Ectodermal cell (in vitro differentiated cells): ENCODE results near the gene TIAM2.
"Not testable (repeated sequence)": the region's sequence is repeated elsewhere in the genome, so short reads cannot be mapped to it uniquely, and the experiment has no call there.

Experiments
- H3K27ac ChIP-seq: 2 replicates; pipeline ENCODE4 v1.7.0; 2013; ENCODE audit warnings: mild to moderate bottlenecking, low read depth, low read length; ENCODE audit not compliant: insufficient read depth, poor library complexity, severe bottlenecking
- H3K27me3 ChIP-seq: 2 replicates; pipeline ENCODE4 v1.7.0; 2013; ENCODE audit warnings: mild to moderate bottlenecking, low read length; ENCODE audit not compliant: insufficient read depth, control insufficient read depth, poor library complexity, severe bottlenecking
- H3K36me3 ChIP-seq: one replicate; pipeline ENCODE4 v1.7.0; 2013; ENCODE audit warnings: low read length; ENCODE audit not compliant: control insufficient read depth, insufficient read depth
- H3K4me1 ChIP-seq: one replicate; pipeline ENCODE4 v1.7.0; 2013; ENCODE audit warnings: low read length; ENCODE audit not compliant: control insufficient read depth, insufficient read depth
- H3K4me3 ChIP-seq: 2 replicates; pipeline ENCODE4 v1.7.0; 2013; ENCODE audit warnings: low read depth, low read length, control low read depth; ENCODE audit not compliant: insufficient read depth
- H3K9me3 ChIP-seq: 2 replicates; pipeline ENCODE4 v1.7.0; 2013; ENCODE audit warnings: mild to moderate bottlenecking, low read length, moderate library complexity; ENCODE audit not compliant: control insufficient read depth
- WGBS, 2 experiments: methylation state at CpG; one replicate each; pipeline ENCODE4 v1.1.7; 2013; ENCODE audit warnings: missing lambda C conversion rate in 2 of 2; 5-methylcytosine and 5-hydroxymethylcytosine counted together

Gene TIAM2

DNA sequence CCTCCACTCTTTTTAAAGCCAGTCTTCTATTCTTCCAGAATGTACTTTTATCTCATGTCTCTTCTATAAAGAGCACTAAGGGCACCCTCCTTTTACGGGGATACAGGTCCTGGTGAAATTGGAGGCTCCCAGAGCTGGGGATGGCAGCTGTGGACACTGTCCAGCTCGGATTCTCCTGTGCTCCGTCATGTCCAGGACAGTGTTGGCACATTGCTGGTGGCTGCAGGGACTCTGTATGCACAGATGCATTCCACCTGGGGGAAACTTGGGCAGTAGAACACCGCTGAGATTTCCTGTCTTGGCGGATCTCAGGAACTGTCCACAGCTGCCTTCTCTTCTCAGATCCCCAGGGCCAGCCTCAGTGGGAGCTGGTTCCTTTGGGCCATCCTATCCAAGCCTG is 212.1 kb downstream of the TIAM2 start:
- no peaks in the 10 kb centered on the region for H3K27me3 ChIP-seq
- H3K9me3 ChIP-seq: no peaks in the 10 kb centered on the region
- H3K27ac ChIP-seq: no peak overlapping the region
- H3K36me3 ChIP-seq: peaks cover 16% of the 10 kb centered on the region
- no peaks in the 10 kb centered on the region for H3K4me1 ChIP-seq
- 93 to 98% methylated on average over 5 of the region's 5 CpGs for WGBS, 2 experiments
- no peak overlapping the region for H3K4me3 ChIP-seq

DNA sequence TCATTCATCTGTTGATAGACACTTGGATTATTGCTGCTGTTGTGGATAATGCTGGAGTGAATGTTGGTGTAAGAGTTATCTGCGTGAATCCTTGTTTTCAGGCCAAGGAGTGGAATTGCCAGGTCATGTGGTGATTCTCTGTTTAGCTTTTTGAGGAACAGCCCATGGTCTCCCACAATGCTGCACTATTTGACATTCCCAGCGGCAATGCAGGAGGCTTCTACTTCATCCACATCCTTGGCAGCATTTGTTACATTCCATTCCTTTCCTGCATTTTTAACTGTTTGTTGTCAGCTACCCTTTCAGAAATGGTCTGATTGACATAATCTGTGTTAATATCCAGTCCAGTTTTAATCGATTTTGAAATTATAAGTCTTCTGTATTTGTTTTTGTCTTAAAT is 217.0 kb downstream of the TIAM2 start:
- Histone ChIP-seq H3K27me3 (no peaks in the 10 kb centered on the region), H3K9me3 (no peaks in the 10 kb centered on the region), H3K27ac (no peak overlapping the region), H3K4me1 (peaks cover 10% of the 10 kb centered on the region), H3K36me3 (peaks cover 13% of the 10 kb centered on the region), H3K4me3 (no peak overlapping the region)
- 91 to 93% methylated on average over 3 of the region's 3 CpGs for WGBS, 2 experiments

DNA sequence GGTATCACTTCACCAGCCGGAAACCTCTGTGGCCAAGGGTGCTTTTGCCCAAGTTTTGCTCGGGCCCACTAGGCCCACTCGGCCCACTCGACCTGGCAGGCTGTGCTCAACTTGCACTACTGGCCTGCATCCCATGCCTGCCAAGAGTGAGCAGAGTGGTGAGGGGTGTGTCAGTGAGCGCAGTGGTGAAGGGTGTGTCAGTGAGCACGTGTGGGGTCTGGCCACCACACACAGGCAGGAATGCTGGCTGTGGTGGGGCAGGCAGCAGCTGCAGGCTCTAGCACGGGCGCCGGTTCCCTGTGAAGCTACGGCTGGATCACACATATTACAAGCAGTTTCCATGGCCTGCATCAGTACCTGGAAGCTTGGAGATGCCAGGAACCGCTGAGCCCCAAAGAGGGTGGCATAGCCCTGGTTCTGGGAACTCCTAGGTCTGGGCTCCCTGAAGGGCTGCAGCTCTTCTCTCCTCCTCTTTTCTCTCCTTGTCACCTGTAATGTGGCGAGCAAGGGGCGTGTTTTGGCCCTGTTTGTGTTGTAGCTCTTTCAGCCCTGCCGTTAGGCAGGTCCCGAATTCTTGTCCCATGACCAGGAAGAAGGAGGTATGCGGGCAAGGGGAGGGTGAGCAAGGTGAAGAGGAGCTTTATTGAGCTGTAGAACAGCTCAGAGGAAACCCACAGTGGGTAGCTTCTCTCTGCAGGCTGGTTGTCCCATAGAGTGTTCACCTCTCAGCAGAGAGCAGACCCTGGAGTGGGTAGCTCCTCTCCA is 217.7 kb downstream of the TIAM2 start:
- Histone ChIP-seq H3K9me3 (no peaks in the 10 kb centered on the region), H3K27me3 (no peaks in the 10 kb centered on the region), H3K27ac (no peak overlapping the region), H3K36me3 (peaks cover 13% of the 10 kb centered on the region), H3K4me1 (peaks cover 12% of the 10 kb centered on the region), H3K4me3 (no peak overlapping the region)
- 92% methylated on average over 16 of the region's 16 CpGs for WGBS, 2 experiments

DNA sequence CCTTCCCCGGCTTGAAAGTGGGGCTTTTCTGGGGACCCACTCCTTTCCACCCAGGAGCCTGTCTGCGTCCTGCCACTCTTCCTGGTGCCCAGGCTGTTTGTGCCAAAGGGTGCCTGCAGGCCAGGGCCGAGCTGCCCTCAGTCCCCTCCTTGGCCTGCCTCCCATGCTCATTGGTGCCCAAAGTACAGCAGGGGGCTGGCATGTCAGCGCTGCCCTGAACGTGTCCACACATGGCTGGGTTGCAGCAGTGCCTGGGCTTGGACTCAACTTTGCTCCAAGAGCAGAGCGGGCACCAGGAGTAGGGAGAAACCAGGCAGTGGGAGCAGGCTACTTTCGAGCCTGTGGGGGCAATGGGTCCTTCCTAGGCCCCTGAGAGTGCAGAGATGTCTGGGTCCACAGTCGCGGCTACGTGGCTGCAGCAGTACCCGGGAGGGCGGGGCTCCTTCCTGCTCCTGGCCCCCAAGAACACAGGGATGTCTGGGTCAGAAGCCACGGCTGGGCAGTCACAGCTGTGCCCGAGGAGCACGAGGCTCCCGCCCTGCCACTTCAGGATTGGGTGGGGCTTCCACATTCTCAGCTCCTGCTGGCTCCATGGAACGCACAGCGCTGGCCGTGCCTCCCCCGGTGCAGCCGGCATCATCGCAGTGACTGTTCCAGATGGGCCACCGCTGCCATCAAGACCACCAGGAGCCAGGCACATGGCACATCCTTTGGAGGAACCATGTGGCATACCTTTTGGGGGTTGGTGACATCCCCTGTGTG is 218.7 kb downstream of the TIAM2 start:
- Histone ChIP-seq H3K4me1 (peaks cover 12% of the 10 kb centered on the region), H3K4me3 (no peak overlapping the region), H3K27me3 (no peaks in the 10 kb centered on the region), H3K9me3 (no peaks in the 10 kb centered on the region), H3K27ac (no peak overlapping the region), H3K36me3 (peaks cover 13% of the 10 kb centered on the region)
- 95 to 96% methylated on average over 23 of the region's 23 CpGs for WGBS, 2 experiments

DNA sequence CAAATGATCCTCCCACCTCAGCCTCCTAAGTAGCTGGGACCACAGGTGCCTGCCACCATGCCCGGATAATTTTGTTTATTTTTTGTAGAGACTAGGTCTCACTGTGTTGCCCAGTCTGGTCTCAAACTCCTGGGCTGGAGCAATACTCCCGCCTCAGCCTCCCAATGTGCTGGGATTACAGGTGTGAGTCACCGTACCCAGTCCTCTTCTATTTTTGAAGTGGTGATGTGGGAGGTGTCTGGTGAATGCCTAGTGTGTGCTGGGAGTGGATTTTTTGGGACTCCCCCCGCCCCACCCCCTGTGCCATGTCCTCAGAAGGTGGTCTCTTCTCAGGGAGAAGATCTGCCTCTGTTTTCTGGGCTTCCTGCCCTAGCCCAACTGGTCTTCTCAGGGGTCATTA is 220.8 kb downstream of the TIAM2 start:
- Histone ChIP-seq H3K36me3 (peaks cover 15% of the 10 kb centered on the region), H3K4me3 (no peak overlapping the region), H3K27me3 (no peaks in the 10 kb centered on the region), H3K4me1 (peaks cover 12% of the 10 kb centered on the region), H3K27ac (no peak overlapping the region), H3K9me3 (no peaks in the 10 kb centered on the region)
- 92 to 95% methylated on average over 4 of the region's 4 CpGs for WGBS, 2 experiments

DNA sequence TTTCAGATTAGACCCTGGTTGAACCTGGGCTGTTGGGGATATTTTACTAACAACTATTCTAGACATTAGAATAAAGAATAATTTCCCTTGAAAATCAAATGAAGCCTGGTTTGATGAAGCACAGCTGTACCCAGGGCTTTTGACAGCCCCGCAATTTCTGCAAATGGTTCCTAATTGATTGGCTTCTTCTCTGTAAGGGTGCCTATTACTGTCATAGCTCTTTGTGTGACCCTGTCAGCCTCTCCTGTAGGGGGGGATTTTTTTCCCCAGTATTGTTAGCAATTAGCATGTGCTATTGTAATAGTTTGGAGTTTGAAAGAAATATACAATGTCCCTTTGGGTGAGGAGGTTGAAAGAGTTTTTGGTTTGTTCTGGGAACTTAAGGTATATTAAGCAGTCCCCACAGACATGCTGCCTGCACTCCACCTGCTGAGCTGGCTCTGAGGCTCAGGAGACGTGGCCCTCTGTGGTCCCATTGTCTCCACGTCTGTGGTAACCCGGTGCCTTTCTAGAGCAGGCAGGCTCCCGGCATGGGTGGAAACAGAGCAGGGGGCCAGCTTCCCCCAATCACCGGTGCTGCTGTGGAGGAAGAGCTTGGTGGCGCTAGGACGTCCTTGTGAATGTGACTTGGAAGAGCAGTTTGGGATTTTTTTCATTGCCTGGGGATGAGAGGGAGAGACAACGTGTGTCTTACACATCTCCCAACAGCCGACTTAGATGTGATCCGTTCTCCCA is 221.4 kb downstream of the TIAM2 start:
- H3K27ac ChIP-seq: no peak overlapping the region
- H3K4me1 ChIP-seq: peaks cover 12% of the 10 kb centered on the region
- H3K9me3 ChIP-seq: no peaks in the 10 kb centered on the region
- WGBS, 2 experiments: 18 to 24% methylated on average over 11 of the region's 11 CpGs
- no peaks in the 10 kb centered on the region for H3K27me3 ChIP-seq
- H3K4me3 ChIP-seq: no peak overlapping the region
- peaks cover 9% of the 10 kb centered on the region for H3K36me3 ChIP-seq

DNA sequence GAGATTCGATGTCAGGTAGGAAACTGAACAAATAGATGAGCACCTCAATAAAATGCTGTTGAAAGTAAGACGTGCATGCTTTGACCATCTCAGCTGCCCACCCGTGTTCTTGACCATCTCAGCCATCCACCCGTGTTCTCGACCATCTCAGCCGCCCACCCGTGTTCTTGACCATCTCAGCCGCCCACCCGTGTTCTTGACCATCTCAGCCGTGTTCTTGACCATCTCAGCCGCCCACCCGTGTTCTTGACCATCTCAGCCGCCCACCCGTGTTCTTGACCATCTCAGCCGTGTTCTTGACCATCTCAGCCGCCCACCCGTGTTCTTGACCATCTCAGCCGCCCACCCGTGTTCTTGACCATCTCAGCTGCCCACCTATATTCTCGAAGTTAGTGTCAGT is 223.6 kb downstream of the TIAM2 start:
- H3K27me3 ChIP-seq, H3K4me3 ChIP-seq, H3K9me3 ChIP-seq, H3K27ac ChIP-seq, H3K36me3 ChIP-seq: not testable (repeated sequence)
- peaks cover 12% of the 10 kb centered on the region for H3K4me1 ChIP-seq
- 89 to 90% methylated on average over 16 to 20 of the region's 20 CpGs for WGBS, 2 experiments

DNA sequence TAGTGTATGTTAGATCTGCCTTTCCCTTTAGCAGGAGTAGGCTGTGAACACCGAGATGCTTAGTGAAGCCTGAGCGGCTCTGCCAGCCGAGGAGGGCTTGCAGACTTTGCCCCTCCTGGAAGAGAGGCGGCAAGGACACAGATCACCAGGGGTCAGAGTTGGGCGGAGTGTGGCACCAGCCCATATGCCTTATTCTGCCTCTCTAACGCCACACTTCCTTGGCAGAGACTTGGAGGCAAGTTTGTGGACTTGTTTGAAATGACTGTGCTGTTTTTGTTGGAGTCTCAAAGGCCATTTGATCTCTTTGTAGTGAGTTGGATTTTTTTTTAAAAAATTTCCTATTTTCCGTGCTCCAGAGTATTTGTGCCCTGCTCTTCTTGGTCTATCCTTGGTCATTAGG is 224.2 kb downstream of the TIAM2 start:
- Histone ChIP-seq H3K27ac (no peak overlapping the region), H3K9me3 (no peaks in the 10 kb centered on the region), H3K4me3 (no peak overlapping the region), H3K27me3 (no peaks in the 10 kb centered on the region), H3K4me1 (peaks cover 12% of the 10 kb centered on the region), H3K36me3 (peaks cover 4% of the 10 kb centered on the region)
- WGBS, 2 experiments: 95 to 97% methylated on average over 7 of the region's 7 CpGs

DNA sequence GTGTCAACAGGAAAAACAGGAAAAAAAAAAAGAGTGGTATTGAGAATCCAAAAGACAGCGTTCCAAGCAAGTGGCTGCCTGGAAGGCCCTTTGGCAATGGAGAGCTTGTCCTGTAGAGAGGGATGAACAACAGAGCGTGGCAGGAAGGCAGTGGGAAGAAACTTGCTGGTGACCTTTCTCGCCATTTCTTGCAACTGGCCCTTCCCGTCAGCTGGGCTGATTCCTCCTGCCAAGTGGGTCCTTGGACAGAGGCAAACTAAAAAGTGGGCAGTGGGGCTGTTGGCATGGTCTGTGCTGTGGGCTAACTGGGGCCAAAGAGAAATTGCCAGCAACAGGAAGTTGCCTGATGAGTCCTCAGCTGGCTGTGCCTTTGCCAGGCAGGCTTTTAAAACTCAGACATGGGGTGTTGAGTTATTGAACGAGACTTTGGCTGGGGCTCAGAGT is 224.8 kb downstream of the TIAM2 start:
- 98% methylated on average over 5 of the region's 5 CpGs for WGBS, 2 experiments
- Histone ChIP-seq H3K4me1 (peaks cover 12% of the 10 kb centered on the region), H3K36me3 (peaks cover 4% of the 10 kb centered on the region), H3K4me3 (no peak overlapping the region), H3K27me3 (no peaks in the 10 kb centered on the region), H3K27ac (no peak overlapping the region), H3K9me3 (no peaks in the 10 kb centered on the region)

DNA sequence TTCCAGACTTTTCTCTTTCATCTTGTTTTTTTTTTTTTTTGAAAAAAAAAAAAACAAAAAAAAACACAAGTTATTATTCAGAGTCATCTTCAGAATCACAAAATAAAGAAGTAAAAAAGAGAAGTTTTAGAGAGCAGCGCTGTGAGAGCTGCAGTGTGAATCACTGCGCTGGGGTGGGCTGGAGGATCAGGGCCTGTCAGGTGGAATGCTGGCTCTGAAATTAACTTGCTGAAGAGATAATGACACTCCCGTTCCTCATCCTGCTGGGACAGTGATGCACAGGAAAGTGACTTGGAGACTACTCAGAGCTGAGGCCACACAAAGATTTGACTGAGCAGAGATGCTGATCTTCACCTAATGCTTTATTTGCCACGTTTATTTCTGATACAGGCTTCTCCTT is 226.0 kb downstream of the TIAM2 start:
- peaks cover 4% of the 10 kb centered on the region for H3K36me3 ChIP-seq
- peaks cover 11% of the 10 kb centered on the region for H3K4me1 ChIP-seq
- WGBS, 2 experiments: 94% methylated on average over 4 of the region's 4 CpGs
- H3K4me3 ChIP-seq: no peak overlapping the region
- no peaks in the 10 kb centered on the region for H3K9me3 ChIP-seq
- no peak overlapping the region for H3K27ac ChIP-seq
- no peaks in the 10 kb centered on the region for H3K27me3 ChIP-seq
